GM18861 (cell line): ENCODE data around the gene CKB.
"Not testable (repeated sequence)": the region's sequence is repeated elsewhere in the genome, so short reads cannot be mapped to it uniquely, and the experiment has no call there.

Experiments
- ATAC-seq: cut with Tn5 transposase; IDR thresholded peaks from one replicate; pipeline ENCODE4 v1.9.1; 2021; ENCODE audit not compliant: unreplicated experiment

The CKB gene

DNA sequence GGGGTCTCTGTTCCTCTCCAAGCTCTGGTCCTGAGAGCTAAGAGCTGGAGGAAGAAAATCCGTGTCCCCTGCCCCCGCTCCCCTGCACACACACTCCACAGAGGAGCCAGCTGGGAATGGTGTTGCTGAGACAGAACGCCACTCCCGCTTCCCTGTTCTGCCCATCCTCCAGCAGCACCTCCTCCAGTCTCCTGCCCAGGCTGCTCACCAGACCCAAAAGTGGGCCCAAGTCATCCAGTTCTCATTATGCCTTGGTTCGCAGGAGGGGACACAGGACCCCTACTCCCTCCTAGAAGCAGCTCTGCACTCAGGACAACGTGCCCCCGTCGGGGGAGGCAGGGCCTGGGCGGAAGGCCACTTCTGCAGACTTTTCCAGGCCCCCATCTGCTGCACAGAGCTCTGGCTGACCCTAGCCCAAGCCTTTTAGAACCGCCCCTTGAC lies 5.5 kb upstream of the CKB start:
- ATAC-seq: no peak

- ATAC-seq: peak; percentile 55
Observed at GRCh38 chr14:103527408-103528145, 4.9 kb upstream of the CKB start.

- no peak for ATAC-seq
Observed at GRCh38 chr14:103526914-103527248, 4.3 kb upstream of the CKB start.

- no peak for ATAC-seq
Observed at GRCh38 chr14:103526247-103526913, 3.8 kb upstream of the CKB start.

DNA sequence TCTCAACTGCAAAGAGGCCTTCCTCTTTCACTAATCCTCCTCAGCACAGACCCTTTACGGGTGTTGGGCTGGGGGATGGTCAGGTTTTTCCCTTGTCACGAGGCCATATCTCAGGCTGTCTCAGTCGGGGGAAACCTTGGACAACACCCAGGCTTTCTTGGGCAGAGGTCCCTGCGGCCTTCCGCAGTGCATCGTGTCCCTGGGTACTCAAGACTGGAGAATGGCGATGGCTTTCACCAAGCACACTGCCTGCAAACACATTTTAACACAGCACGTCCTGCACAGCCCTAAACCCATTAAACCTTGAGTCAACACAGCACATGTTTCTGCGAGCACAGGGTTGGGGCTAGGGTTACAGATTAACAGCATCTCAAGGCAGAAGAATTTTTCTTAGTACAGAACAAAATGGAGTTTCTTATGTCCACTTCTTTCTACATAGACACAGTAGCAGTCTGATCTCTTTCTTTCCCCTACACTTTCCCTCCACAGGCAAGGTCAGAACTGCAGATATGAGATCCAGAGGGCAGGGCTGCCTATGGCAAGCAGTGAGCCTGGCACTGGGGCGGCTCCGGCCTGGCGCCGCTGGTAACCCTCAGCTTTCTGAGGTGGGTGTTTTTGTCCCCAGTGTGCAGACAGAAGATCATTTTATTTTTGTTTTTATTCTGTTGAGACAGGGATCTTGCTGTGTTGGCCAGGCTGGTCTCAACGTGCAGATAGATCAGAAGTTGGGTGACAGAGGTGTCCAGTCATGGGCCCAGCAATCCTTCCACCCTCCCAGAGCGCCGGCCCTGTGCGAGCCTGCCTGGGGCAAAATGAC lies 3.0 kb upstream of the CKB start:
- ATAC-seq: not testable (repeated sequence)

DNA sequence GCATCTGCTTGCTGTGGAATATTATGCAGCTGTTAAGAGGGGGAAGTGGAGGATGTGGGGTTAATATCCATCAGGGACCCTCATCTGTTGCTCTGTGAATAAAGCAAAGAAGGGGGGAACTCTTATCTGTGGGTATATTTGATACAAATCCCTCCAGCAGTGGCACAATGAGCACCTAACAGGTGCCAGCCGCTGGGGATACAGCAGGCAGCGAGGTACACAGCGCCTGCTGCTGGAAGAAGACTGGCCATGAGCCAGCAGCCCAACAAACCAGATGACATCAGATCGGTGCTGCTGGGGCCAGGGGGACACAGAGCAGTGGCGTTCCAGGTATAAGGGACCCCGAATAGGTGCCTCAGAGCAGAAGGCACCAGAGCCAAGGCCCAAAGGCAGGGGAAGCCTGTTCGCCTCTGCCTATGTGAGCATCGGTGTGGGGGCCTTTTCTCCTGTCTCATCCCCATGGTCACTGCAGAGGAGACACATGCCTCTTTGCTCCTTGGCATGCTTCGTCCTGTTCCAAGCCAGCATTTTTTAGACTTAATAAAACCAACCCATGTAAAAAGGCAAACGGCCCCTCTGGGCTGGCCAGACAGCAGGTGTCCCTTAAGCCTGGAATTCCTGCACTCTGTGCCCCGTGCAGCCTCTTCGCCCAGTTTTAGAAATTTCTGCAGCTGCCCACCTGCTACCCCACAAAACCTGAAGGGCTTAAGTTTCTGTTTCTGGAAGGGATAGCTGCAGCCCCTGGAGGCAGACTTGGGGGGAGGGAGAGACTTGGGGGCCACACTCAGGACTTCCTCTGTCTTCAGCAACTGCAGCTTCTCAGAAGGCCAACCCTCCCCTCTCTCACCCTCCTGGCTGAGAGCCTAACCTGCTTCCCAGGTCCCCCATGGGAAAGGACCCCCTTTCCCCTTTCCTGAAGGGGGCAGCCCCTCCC lies 1.6 kb upstream of the CKB start:
- ATAC-seq: no peak

- no peak for ATAC-seq
Observed at GRCh38 chr14:103523575-103523954, 935 bp upstream of the CKB start.

DNA sequence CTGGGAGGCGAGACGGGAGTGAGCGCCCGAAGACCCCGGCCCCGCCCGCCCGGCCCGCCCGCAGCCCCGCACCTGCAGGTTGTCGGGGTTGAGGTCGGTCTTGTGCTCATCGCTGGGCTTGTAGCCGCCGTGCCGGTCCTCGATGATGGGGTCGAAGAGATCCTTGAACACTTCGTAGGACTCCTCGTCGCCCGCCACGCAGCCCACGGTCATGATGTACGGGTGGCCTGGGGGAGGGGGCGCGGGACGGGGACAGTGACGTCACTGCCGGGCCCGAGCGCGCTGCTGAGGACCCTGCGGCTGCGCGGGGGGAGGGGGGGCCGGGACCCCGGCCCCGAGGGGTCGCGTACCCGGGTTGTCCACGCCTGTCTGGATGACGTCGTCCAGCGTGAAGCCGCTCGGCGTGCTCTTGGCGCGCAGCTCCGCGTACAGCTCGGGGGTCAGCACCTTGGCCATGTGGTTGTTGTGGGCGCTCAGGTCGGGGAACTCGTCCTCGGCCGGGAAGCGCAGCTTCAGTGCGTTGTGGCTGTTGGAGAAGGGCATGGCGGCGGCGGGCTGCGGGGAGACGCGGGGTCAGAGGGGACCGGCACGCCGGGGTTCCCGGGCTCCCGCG lies 573 bp downstream of the CKB start:
- ATAC-seq: no peak

GRCh38 chr14:103521438-103521950 lies 1.1 kb downstream of the CKB start:
- ATAC-seq: no peak

GRCh38 chr14:103520657-103521437 lies 1.8 kb downstream of the CKB start:
- no peak for ATAC-seq

DNA sequence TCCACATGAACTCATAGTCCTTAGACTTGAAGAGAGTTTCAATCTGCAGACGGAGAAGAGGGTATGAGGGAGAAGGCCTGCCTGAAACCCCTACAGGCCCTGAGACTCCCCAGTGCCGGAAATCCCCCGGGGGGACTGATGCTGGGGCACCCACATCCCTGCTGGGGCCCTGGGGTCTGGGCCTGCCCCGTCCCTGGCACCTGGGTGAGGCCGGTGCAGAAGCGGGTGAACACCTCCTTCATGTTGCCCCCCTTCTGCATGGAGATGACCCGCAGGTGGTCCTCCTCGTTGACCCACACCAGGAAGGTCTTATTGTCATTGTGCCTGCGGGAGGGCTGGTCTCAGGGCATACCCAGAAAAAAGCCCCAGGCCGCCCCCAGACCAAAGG lies 2.4 kb downstream of the CKB start:
- ATAC-seq: no peak

DNA sequence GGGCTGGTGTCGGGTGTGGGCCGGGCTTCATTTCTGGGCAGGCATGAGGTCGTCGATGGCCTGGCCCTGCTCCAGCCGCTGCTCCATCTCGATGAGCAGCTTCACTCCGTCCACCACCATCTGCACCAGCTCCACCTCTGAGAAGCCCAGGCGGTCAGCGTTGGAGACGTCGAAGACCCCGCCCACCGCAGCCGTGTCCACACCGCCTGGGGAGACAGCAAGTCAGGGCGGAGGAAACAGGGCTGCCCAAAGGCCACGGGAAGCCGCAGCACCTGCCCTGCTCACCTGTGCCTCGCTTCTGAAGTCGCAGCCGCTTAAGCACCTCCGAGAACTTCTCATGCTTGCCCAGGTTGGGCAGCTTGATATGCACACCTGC lies 2.8 kb downstream of the CKB start:
- no peak for ATAC-seq

DNA sequence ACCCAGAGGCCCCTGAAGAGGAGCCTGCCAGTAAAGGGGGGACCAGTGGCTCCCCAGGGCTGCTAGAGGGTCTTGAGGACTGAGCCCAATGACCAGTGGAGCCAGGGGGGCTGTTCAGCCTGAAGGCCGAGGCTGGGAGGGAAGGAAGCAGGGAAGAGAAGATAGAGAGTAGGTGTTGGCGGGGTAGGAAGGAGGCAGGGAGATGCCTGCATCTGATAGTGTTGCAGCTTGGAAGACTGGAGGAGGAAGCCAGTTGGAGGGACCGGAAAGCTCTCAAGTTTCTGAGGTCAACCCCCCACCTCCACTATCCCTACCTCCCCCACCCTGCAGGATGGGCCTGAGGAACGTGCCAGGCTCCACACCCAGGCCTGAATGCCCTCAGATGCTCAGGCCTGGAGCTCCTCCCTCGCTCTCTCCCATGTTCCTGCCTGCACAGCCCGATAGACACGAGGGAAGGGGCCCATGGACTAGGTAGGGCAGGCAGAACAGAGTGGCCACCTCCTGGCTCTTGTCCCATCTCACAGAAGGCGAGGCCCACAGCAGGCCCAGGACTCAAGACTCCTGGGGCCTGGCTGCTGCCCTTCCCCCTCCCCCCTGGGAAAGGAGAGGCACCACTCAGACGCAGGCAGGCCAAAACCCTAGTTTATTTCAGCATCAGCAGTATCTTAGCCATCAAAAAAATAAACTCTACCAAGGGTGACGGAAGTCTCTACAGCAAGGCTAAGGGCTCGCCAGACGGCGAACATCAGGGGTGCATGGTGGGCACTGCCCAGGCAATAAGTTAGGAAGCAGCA lies 3.4 kb downstream of the CKB start:
- ATAC-seq: no peak

DNA sequence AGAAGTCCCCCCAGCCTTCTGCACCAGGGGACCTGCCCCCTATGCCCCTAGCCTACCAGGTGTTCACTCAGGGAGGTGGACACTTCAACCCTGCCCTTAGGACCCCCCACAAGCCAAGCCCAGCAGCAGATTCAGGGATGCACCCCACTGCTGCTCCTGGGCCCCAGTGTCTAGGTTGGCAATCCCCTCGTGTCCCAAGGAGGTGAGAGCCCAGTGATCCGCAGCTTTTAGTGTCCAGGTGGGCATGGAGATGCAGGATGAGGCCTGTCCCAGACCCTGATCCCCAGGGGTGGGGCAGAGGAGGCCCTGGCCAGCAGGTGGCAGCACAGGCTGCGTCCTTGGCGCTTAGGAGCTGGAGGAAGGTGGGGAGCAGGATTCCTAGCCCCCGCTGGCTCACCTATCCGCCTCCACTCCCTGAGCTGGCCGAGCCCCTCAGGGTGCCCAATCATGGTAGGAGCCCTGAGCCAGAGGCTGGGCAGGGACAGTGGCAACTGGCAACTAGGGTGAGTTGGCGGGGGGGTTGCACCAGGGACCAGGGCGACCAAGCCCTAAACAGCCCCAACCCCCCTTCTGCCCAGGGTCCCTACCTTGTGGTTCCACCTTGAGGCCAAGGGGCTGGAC lies 4.1 kb downstream of the CKB start:
- no peak for ATAC-seq

DNA sequence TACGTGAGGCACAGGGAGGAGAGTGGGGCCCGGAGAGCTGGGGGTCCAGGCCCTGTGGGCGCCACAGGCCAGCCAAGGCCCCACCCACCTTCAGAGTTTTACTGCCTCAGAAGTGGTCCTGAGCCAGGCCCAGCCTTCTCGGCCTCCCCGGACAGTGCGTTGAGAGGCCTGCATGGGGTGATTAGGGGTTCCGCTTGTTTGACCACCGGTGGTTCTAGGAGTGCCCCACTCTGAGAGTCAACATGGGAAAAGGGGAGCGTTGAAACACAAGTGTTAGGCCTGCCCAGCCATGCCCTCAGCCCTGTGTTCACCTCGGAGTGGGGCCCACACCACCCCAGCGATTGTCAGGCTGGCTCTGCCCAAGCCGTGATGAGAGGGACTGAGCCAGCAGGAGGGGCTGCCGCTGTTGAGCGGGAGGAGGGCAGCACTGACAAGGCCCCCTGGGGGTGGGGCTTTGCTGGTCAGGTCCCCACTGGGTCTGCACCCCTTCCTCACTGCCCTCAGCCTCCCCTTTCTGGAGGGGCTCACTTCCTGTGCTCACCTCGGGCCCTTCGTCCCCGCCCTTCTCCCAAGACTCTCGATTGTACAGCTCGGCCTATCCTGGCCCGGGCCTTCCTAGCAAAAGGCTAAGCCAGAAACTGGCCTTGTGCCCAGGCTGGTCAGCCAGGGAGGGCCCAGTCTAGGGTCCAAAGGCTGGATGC lies 4.8 kb downstream of the CKB start:
- ATAC-seq: no peak

DNA sequence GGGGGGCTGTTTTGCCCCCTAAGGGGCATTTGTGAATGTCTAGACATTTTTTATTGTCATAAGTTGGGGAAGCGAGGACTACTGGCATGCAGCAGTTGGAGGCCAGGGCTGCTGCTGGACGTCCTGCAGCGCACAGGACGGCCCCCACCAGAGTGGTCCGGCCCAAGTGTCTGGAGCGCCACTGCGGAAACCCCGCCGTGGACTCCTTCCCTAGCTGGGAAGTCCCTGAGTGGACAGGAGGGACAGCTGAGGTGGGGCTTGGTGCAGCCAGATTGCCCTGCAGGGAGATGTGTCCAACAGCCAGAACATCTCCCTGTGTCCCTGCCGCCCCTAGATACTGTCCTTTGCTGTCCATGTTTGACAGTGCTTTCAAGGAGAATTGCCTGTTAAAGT lies 5.5 kb downstream of the CKB start:
- ATAC-seq: no peak

- ATAC-seq: no peak
Observed at GRCh38 chr14:103516426-103517173, 6.0 kb downstream of the CKB start.
